ENCODE results near the gene PDE8B.

PDE8B gene

DNA sequence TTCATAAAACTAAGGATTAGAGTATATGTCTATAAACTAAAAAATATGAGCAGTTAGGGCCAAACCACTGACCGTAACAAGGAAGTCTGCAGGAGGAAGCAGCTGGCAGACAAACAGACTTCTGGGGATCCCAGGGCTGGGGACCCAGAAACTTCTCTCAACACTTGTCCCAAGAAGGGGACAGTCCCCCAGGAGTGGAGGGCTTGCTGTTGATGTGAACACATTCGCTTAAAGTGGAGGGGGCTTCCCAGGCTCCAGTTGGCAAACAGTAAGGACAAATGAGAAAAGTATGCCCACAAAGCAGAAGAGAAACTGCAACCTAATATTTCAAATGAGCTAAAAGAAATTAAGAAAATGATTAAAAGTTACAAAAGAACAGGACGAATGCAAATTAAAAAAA is 83.7 kb downstream of the PDE8B start:
- no peak for DNase-seq (ENCODE audit: low read depth)

GRCh38 chr5:77295863-77296378 is 85.4 kb downstream of the PDE8B start:
- DNase-seq (ENCODE audit: low read depth) = no peak

GRCh38 chr5:77298146-77298545 is 87.7 kb downstream of the PDE8B start:
- no peak for DNase-seq (ENCODE audit: low read depth)

DNA sequence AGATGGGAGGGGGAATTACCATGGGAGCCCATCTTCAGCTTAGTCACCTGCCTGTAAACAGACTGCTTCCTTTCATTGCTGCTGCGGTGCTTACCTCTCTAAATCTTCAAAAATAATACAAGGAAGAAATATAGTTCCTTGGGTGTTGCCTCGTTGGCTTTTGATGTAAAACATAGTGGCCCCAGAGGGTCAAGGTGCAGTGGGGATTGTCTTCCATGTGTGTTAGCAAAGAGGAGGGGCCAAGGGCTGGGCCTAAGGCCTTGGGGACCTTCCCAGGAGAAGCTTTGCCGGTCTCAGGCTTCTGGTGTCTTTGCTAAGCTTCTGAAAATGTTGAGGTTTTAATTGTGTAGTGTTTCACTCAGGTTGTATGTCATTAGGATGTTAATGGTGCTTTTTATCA is 90.0 kb downstream of the PDE8B start:
- no peak for DNase-seq (ENCODE audit: low read depth)

GRCh38 chr5:77301447-77301883 is 91.0 kb downstream of the PDE8B start:
- DNase-seq (ENCODE audit: low read depth) = peak; percentile 32

DNA sequence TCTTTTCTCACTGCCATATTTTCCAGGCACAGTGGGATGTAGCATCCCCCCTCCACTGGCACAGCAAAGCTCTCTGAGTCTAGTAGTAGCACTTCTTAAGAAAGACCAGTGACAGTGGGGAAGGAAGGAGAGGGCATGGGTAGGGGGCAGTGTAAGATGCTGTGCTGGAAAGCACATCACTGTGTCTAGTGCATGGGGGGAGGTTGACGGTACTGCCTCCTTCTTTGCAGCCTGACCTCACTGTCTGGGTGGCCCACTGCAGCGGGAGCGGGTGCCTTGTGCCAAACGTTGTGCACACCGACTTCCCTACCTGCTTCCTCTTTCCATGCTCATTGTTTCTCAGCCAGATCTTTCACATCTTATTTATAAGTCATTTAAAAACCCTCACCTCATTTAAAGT is 91.8 kb downstream of the PDE8B start:
- DNase-seq (ENCODE audit: low read depth) = no peak

DNA sequence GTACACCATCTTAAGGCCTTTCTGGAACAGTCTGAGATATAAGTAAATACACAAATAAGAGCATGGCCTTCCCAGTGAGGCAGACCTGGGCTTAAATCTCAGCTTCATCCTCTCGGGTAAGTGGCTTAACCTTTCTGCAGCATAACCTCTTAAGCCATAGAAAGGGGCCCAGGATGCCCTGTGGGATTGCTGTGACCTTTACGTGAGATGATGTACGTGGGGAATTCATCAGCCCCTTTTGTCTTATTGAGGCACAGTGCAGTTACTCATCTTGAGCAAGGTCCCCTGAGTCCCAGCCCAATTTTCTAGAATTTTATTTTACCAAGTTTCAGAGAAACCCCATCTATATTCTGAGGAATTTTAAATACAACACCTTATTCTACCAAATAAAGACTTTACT is 92.2 kb downstream of the PDE8B start:
- DNase-seq (ENCODE audit: low read depth) = no peak

- DNase-seq (ENCODE audit: low read depth) = no peak
Measured at GRCh38 chr5:77304388-77304787, 93.9 kb downstream of the PDE8B start.

DNA sequence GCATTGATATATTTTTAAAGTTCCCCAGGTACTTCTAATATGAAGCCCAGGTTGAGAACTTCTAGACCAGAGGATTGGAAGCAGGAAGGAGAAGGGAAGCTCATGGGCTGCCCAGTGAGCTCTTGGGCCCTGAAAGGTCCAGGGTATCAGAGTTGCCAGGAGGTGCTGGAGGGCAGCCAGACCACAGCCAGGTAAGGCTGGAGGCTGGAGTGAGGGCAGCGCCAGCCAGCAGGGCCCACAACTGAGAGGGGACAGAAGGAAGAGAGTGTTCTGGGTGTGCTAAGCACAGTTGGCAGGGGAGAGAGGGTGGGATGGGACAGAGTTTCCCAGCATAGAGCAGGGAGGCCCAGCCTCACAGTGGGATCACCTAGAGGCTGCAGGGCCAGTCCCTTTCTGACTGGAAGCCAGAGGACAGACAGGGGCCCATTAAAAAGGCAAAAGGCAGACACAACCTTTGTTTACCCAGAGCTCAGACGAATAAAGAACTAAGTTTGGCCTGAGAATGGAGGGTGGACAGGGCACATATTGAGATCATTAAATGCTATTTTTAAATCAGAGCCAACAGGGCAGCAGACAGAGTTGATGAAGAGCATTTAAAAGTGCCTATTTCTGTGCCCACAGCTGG is 94.9 kb downstream of the PDE8B start:
- DNase-seq (ENCODE audit: low read depth) = peak; percentile 2

DNA sequence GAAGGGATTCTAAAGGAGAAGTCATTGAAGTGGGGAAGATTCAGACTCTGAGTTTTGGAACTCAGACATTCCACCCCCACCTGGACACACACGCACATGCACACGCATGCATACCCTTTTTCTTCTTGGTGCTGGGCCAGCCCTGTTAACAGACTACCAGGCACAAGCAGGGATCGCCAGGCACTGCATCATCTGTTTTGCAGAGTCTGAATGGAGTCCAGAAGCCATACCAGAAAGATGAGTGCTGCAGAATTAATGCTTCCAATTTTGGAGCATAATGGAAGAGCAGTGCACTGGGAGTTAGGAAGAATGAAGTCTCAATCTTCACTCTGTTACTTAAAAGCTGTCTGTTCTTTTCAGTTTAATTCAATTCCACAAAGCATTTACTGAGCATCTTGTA is 95.5 kb downstream of the PDE8B start:
- peak; percentile 62 for DNase-seq (ENCODE audit: low read depth)

DNA sequence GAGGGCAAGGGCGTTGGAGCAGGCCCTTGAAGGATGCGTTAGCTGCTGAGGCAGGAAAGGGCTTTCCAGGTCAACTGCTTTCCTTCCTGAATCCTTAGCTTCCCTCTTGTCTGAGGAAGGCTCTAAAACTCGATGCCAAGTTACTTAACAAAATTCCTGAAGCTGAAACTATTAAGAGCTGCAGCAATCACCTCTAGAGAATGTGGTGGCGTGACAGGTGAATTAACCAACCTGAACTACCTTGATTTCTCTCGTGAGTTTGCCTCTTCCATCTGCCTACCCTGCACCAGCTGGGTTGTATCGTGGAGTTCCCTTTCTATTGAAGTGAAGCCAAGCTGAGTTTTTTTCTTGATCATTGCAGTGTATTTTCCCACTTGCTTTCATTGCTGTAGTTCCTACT is 96.1 kb downstream of the PDE8B start:
- no peak for DNase-seq (ENCODE audit: low read depth)

GRCh38 chr5:77308154-77308960 is 97.9 kb downstream of the PDE8B start:
- no peak for DNase-seq (ENCODE audit: low read depth)

GRCh38 chr5:77309140-77309539 is 98.7 kb downstream of the PDE8B start:
- no peak for DNase-seq (ENCODE audit: low read depth)

DNA sequence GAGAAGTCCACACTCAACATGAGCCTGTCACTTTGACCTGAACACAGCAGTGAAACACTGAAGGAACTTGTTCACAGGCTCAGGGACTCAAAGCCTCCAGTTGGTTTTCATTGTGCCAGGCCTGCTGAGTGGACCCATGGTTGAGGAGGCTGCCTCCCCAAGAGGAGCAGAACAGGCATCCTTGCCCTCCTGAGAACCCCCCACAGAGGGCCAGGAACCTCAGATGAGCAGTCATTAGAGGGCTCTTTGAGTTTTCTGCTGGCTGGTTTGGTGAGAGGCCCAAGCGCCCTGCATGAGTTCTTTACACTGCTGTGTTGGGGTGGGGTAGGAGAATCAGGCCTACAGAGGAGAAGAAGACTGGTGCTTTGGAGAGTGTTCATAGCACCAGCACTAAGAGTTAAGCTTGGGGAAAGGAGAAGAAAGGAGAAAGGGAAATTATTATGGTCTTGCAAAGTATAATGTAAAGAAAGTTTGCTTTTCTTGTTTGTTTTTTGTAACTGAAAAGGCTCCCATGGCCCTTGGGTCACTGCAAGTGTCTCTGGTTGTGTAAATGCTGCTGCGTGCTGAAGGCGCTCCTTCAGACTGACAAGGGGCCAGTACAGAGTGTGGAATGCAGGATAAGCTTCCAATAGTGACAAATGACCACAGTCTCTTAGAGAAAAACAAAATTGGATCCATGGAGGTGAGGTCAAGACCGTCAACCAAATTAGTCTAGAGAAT is 100.2 kb downstream of the PDE8B start:
- DNase-seq (ENCODE audit: low read depth) = no peak

DNA sequence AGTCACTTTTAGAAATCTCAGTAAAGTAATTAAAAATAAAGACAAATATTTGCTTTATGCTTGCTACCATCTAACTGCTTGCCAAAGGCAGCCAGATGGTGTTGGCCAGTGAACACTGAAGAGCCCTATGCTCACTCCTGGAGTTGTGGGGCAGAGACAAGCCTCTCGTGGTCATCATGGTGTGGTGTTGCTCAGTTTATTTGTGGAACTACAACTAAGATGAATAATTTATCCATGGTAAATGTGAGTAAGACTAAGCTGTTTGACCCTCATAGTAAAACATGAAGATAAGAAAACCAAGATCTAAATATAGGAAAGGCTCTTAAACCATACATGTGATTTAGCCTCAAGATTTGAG is 100.7 kb downstream of the PDE8B start:
- no peak for DNase-seq (ENCODE audit: low read depth)

DNA sequence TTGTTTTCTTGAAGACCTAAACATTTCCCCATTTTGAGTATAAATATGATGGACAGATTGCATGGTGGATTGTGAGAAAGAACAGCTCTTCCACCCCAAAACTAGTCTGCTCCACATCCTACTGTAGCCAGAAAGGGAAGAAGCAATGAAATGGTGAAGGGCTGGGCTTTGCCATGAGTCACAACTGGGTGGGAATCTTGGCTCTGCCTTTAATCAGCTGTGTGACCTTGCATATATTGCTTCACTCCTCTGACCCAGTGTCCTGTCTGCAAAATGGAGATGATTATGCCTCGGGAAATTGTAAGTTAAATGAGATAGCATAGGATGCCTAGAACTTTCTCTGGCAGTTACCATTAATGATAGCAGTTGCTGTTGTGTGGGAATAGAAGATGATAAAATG is 101.9 kb downstream of the PDE8B start:
- DNase-seq (ENCODE audit: low read depth) = peak; percentile 56

- DNase-seq (ENCODE audit: low read depth) = peak; percentile 26
Measured at GRCh38 chr5:77316871-77317661, 106.6 kb downstream of the PDE8B start.

- no peak for DNase-seq (ENCODE audit: low read depth)
Measured at GRCh38 chr5:77318060-77318459, 107.6 kb downstream of the PDE8B start.

GRCh38 chr5:77319117-77319804 is 108.8 kb downstream of the PDE8B start:
- DNase-seq (ENCODE audit: low read depth) = no peak

- no peak for DNase-seq (ENCODE audit: low read depth)
Measured at GRCh38 chr5:77321793-77322394, 111.4 kb downstream of the PDE8B start.

DNA sequence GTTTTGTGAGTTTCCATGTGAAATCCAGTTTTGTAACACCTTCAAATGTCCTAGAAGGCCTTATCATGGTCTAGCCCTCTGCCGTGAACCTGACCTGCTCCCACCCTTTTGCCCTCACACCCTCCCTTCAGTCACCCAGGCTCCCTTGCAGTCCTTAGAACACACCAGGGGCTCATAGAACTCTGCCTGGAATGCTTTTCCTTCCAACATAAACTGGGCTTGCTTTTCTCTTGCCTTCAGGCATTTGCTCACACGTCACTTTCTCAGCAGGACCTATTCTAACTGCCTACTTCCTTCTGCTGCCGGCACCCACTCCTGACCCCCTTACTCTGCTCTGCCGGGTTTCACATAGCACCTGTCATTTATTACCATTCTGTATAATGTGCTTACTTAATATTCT is 111.9 kb downstream of the PDE8B start:
- no peak for DNase-seq (ENCODE audit: low read depth)
